Stomach smooth muscle (tissue), 2 donors: ENCODE measurements around the gene IL20.

ENCODE experiments used
- H3K27ac ChIP-seq: one replicate; pipeline ENCODE4 v1.7.0; 2013; ENCODE audit warnings: mild to moderate bottlenecking, low read length, inconsistent platforms
- H3K27me3 ChIP-seq, 2 donors: one replicate each; pipeline ENCODE4 v1.7.0; 2013; ENCODE audit warnings: low read length in 2 of 2; ENCODE audit not compliant: insufficient read depth in 2 of 2, control insufficient read depth in 1 of 2
- H3K36me3 ChIP-seq, 2 donors: one replicate each; pipeline ENCODE4 v1.7.0; 2013; ENCODE audit warnings: low read length in 2 of 2; ENCODE audit not compliant: control insufficient read depth in 2 of 2, insufficient read depth in 2 of 2
- H3K4me1 ChIP-seq: one replicate; pipeline ENCODE4 v1.7.0; 2013; ENCODE audit warnings: low read length; ENCODE audit not compliant: control insufficient read depth, insufficient read depth
- H3K4me3 ChIP-seq, 2 donors: one replicate each; pipeline ENCODE4 v1.7.0; 2013; ENCODE audit warnings: low read length in 2 of 2
- H3K9ac ChIP-seq, 2 donors: one replicate each; pipeline ENCODE4 v1.7.0; 2013; ENCODE audit warnings: low read length in 2 of 2, mild to moderate bottlenecking in 1 of 2
- H3K9me3 ChIP-seq, 2 donors: one replicate each; pipeline ENCODE4 v1.7.0; 2013; ENCODE audit warnings: low read length in 2 of 2; ENCODE audit not compliant: control insufficient read depth in 2 of 2
- donor health status: healthy.
- donor health status: Pancreatic carcinoma.

The IL20 gene

DNA sequence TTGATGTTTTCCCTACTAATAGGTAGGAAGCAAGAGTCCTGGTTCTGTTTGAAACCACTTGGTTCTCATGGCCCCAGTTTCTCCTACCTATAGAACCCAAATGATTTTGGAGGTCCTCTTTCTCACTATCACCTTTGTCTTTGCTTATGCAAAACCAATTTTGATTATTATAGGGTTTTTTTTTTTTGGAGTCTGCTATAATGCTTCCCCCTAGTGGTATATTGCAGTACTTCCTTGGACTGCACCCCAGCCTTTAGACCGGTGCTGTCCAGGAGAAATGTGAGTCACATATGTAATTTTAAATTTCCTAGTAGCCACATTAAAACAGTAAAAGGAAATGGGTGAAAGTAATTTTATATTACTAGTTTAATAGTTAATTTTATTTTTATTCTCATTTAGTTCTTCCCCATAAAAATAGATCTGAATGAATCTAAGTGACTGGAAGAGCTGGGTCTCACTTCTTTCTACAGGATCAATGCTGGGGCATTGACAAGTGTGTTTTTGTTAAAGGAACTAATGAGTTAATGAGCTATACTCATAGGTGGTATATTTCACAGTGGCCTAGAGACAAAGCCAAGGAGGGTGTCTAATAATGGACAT, 45.7 kb downstream of the IL20 start:
- no peak overlapping the region for H3K4me3 ChIP-seq
- H3K9me3 ChIP-seq = no peaks in the 10 kb centered on the region
- no peak overlapping the region for H3K9ac ChIP-seq
- H3K4me1 ChIP-seq = peaks cover 14% of the 10 kb centered on the region
- H3K36me3 ChIP-seq = no peaks in the 10 kb centered on the region
- peaks cover 33 to 37% of the 10 kb centered on the region in 2 donors for H3K27me3 ChIP-seq
- H3K27ac ChIP-seq = no peak overlapping the region

GRCh38 chr1:206912445-206913095, 47.1 kb downstream of the IL20 start:
- Histone ChIP-seq H3K4me1 (peaks cover 14% of the 10 kb centered on the region), H3K36me3 (no peaks in the 10 kb centered on the region), H3K9me3 (no peaks in the 10 kb centered on the region), H3K4me3 (no peak overlapping the region), H3K27ac (no peak overlapping the region), H3K9ac (no peak overlapping the region), H3K27me3 (peaks cover 30 to 37% of the 10 kb centered on the region in 2 donors)

DNA sequence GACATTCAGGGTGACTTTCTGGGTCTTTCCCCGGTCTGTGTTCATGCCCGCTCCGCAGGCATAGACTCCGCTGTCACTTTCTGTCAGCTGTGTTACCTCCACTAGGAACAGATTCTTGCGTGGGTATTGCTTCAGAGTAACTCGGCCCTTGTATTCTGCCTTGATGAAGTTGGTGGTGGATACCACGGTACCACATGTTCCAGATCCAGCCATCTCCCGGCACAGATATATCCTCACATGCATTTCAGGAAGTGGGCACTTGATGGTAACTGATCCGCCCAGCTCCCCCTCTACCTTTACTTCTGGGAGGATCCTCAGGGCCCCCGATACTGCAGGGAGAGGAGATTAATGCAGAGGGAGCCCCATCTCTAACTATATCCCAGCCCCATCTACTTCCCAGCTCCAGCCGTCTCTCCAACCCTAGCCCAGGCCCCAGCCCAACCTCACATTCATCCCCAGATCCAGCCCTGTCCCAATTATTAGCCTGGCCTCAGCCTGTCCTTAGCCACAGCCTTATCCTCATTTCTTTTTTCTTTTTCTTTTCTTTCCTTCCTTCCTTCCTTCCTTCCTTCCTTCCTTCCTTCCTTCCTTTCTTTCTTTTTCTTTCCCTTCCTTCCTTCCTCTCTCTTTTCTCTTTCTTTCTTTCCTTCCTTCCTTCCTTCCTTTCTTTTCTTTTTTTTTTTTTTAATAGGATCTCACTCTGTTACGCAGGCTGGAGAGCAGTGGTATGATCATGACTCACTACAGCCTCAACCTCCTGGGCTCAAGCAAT, 48.5 kb downstream of the IL20 start:
- H3K36me3 ChIP-seq = no peaks in the 10 kb centered on the region
- no peak overlapping the region for H3K27ac ChIP-seq
- no peak overlapping the region for H3K9ac ChIP-seq
- H3K4me1 ChIP-seq = peaks cover 14% of the 10 kb centered on the region
- H3K4me3 ChIP-seq = no peak overlapping the region
- H3K27me3 ChIP-seq = peaks cover 26 to 28% of the 10 kb centered on the region in 2 donors
- H3K9me3 ChIP-seq = no peaks in the 10 kb centered on the region

DNA sequence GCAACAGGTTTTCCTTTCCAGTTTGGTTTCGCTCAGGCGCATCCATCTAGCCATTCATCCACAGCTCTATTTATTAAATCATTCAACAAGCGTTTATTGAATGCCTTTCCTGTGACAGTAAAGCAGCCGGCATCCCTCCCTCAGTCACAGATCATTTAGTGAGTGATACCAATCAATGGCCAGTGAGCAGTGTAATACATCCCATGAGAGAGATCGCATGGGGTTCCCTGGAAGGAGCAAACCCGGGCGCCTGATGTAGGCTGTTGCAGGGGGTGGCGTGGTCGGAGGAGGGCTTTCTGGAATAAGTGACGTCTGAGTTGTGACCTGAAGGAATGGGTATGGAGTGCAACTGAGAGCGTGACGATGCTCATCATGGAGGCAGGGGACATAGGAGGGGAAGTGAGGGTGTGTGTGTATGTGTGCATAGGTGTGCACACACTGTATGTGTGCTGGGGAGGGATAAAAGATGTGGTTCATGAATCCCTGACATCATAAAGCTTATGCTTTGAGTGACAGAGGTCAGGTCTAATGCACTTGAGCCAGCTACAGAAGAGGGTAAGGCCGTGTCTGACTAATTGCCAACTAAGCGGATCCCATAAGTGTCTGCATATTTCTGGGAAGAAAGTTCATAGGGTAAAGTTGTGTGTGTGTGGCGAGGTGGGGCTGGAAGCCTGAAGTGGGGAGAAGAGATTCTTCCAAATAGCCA, 49.8 kb downstream of the IL20 start:
- H3K27ac ChIP-seq = no peak overlapping the region
- H3K9me3 ChIP-seq = no peaks in the 10 kb centered on the region
- H3K27me3 ChIP-seq = peaks cover 15 to 16% of the 10 kb centered on the region in 2 donors
- H3K4me3 ChIP-seq = no peak overlapping the region
- H3K4me1 ChIP-seq = peaks cover 4% of the 10 kb centered on the region
- H3K36me3 ChIP-seq = no peaks in the 10 kb centered on the region
- H3K9ac ChIP-seq = no peak overlapping the region

DNA sequence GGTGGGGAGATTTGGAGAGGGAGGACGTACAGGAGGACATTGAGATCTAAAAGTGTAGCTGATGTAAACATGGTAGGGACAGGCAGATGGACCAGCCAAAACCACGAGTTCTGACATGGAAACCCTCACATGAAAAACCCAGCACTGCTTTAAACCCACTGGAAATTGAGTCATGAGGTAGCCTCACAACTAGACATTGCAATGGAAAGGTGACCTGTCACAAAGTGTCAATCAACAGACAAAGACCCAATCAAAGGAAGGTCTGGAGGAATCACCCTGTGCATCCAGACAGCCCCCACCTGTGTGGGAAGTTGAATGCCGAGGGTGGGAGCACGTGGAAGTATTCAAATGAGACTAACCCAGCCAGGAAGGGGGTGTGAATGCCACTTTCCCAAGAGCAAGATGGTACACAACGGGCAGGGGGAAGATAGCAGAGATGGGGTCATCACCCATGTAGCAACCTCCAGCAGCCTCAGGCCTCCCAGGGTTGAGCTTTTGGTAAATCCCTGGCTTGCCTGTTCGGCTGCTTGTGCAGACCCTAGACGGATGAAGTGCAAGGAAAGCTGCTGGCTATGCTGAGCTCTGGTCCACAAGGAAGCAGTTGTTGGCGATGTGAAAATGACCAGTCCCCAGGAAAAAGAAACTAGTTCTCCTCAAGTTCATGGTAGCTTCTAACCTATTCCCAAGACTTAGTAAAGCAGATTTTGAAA, 50.7 kb downstream of the IL20 start:
- H3K4me3 ChIP-seq = no peak overlapping the region
- H3K27ac ChIP-seq = no peak overlapping the region
- peaks cover 9 to 15% of the 10 kb centered on the region in 2 donors for H3K27me3 ChIP-seq
- H3K9ac ChIP-seq = no peak overlapping the region
- no peaks in the 10 kb centered on the region for H3K9me3 ChIP-seq
- no peaks in the 10 kb centered on the region for H3K36me3 ChIP-seq
- H3K4me1 ChIP-seq = peaks cover 4% of the 10 kb centered on the region

- H3K9me3 ChIP-seq = no peaks in the 10 kb centered on the region
- no peaks in the 10 kb centered on the region for H3K36me3 ChIP-seq
These were observed 52.7 kb downstream of the IL20 start for GRCh38 chr1:206918076-206918475.

More at GRCh38 chr1:206918076-206918475, 52.7 kb downstream of the IL20 start:
- Histone ChIP-seq H3K27me3 (peaks cover 6 to 8% of the 10 kb centered on the region in 2 donors), H3K9ac (no peak overlapping the region), H3K27ac (no peak overlapping the region), H3K4me1 (no peaks in the 10 kb centered on the region), H3K4me3 (no peak overlapping the region)
